Stimulated activated naive B cell treated with anti-CD40 and anti-IgM and Interleukin-4, amounts not matched to agents 10 μg/mL and 1 μg/mL and 100 μg/mL, for 72 hours (primary cell): ENCODE measurements around the gene GNA12.

ENCODE experiments used
- ATAC-seq, 2 donors: fragments of 150-1000 bp; cut with Tn5 transposase; replicated peaks; 2 replicates each; pipeline ENCODE4 v1.10.0; 2021; ENCODE audit warnings: moderate library complexity in 1 of 2
- DNase-seq: peaks from one replicate; pipeline ENCODE4 v3.0.0; 2021
- H3K27ac Mint-ChIP-seq: one replicate; pipeline ENCODE4 v1.8.0; 2022; ENCODE audit warnings: mild to moderate bottlenecking, mixed read lengths
- H3K27me3 Mint-ChIP-seq, 2 donors: one replicate each; pipeline ENCODE4 v1.8.0; 2022; ENCODE audit warnings: mixed read lengths in 2 of 2
- H3K36me3 Mint-ChIP-seq, 2 donors: one replicate each; pipeline ENCODE4 v1.8.0; 2022; ENCODE audit warnings: mixed read lengths in 2 of 2, mild to moderate bottlenecking in 1 of 2
- H3K4me1 Mint-ChIP-seq, 2 donors: one replicate each; pipeline ENCODE4 v1.8.0; 2022; ENCODE audit warnings: mixed read lengths in 2 of 2, mild to moderate bottlenecking in 1 of 2
- H3K4me3 Mint-ChIP-seq, 2 donors: one replicate each; pipeline ENCODE4 v1.8.0; 2022; ENCODE audit warnings: mild to moderate bottlenecking in 2 of 2, mixed read lengths in 2 of 2, moderate library complexity in 1 of 2
- H3K9me3 Mint-ChIP-seq, 2 donors: one replicate each; pipeline ENCODE4 v1.8.0; 2022; ENCODE audit warnings: mixed read lengths in 2 of 2, mild to moderate bottlenecking in 1 of 2

GNA12 gene

GRCh38 chr7:2813350-2814185 lies 30.5 kb downstream of the GNA12 start:
- ATAC-seq, result no peak

GRCh38 chr7:2812831-2813230 lies 31.3 kb downstream of the GNA12 start:
- DNase-seq (no peak), ATAC-seq (no peak)
- peaks cover 30 to 35% of the 10 kb centered on the region in 2 donors for H3K36me3 Mint-ChIP-seq
- H3K9me3 Mint-ChIP-seq, result no peaks in the 10 kb centered on the region
- no peak overlapping the region for H3K27ac Mint-ChIP-seq
- no peak overlapping the region for H3K4me3 Mint-ChIP-seq
- no peaks in the 10 kb centered on the region for H3K27me3 Mint-ChIP-seq
- H3K4me1 Mint-ChIP-seq, result peaks cover 57 to 88% of the 10 kb centered on the region in 2 donors

More at GRCh38 chr7:2813350-2814185, 30.5 kb downstream of the GNA12 start:
- H3K4me3 Mint-ChIP-seq, result no peak overlapping the region
- H3K9me3 Mint-ChIP-seq, result no peaks in the 10 kb centered on the region
- peaks cover 28 to 33% of the 10 kb centered on the region in 2 donors for H3K36me3 Mint-ChIP-seq
- H3K27ac Mint-ChIP-seq, result no peak overlapping the region
- H3K4me1 Mint-ChIP-seq, result peaks cover 52 to 88% of the 10 kb centered on the region in 2 donors
- no peak for DNase-seq
- no peaks in the 10 kb centered on the region for H3K27me3 Mint-ChIP-seq

DNA sequence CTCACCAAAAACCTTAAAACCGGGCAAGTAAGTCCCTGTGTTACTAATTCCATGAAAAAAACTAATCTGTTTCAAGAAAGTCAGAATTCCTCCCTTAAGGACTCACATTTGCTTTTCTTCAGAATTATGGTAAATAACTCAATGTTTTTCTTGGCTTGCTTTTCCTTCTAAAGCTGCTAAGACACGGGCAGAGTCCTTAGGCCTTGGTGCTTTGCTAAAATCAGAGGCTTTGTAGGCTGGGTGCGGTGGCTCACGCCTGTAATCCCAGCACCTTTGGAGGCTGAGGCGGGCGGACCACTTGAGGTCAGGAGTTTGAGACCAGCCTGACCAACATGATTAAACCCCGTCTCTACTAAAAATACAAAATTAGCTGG lies 32.0 kb downstream of the GNA12 start:
- Mint-ChIP-seq H3K27ac (peak overlapping the region; percentile 14), H3K4me1 (peaks cover 53 to 86% of the 10 kb centered on the region in 2 donors), H3K36me3 (peaks cover 30 to 35% of the 10 kb centered on the region in 2 donors), H3K9me3 (no peaks in the 10 kb centered on the region), H3K27me3 (no peaks in the 10 kb centered on the region), H3K4me3 (no peak overlapping the region)
- no peak for DNase-seq
- ATAC-seq, result no peak

- ATAC-seq, result no peak
- H3K27ac Mint-ChIP-seq, result peak overlapping the region; percentile 81
- H3K27me3 Mint-ChIP-seq, result no peaks in the 10 kb centered on the region
- peaks cover 30 to 35% of the 10 kb centered on the region in 2 donors for H3K36me3 Mint-ChIP-seq
- peak overlapping the region in 1 of 2 donors; percentile 51 for H3K4me3 Mint-ChIP-seq
- no peak for DNase-seq
- H3K4me1 Mint-ChIP-seq, result peaks cover 51 to 81% of the 10 kb centered on the region in 2 donors
- no peaks in the 10 kb centered on the region for H3K9me3 Mint-ChIP-seq
Observed at GRCh38 chr7:2811476-2812113, 32.5 kb downstream of the GNA12 start.

DNA sequence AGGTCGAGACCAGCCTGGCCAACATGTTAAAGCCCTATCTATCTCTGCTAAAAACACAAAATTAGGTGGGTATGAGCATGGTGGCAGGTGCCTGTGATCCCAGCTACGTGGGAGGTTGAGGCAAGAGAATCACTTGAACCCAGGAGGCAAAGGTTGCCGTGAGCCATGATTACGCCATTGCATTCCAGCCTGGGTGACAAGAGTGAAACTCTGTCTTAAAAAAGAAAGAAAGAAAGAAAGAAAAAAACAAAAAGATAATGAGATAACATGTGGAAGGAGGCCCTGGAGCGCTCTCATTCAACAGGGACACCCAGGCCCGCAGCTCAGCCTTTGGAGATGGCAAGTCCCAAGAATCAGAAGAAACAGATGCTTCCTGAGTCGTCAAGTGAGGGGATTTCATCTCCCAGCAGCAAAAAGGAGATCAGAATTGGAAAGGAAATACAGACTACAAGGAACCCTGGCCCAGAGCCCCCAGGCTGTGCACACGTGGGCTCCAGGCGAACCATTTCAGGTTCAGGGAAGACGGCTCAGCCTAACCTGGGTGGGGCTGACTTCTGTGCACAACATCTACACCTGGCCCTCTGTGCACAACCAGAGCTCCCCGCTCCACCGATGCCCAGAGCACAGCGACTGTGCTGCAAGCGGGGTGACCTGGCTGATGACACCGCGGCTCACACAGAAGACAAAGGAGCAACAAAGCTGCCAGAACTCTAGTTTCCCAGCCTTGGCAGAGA lies 33.3 kb downstream of the GNA12 start:
- Mint-ChIP-seq H3K4me3 (no peak overlapping the region), H3K4me1 (peaks cover 50 to 77% of the 10 kb centered on the region in 2 donors)

GRCh38 chr7:2809903-2810625 lies 34.0 kb downstream of the GNA12 start:
- Mint-ChIP-seq H3K9me3 (no peaks in the 10 kb centered on the region), H3K36me3 (peaks cover 27 to 29% of the 10 kb centered on the region in 2 donors), H3K4me1 (peaks cover 48 to 69% of the 10 kb centered on the region in 2 donors), H3K4me3 (no peak overlapping the region), H3K27me3 (no peaks in the 10 kb centered on the region), H3K27ac (peak overlapping the region; percentile 51)
- DNase-seq, result no peak
- ATAC-seq, result no peak

More for the DNA sequence above, 33.3 kb downstream of the GNA12 start:
- Mint-ChIP-seq H3K9me3 (no peaks in the 10 kb centered on the region), H3K27ac (peak overlapping the region; percentile 81), H3K27me3 (no peaks in the 10 kb centered on the region), H3K36me3 (peaks cover 30 to 34% of the 10 kb centered on the region in 2 donors)
- peak in 1 of 2 donors; percentile 10 for ATAC-seq
- DNase-seq, result no peak

- Mint-ChIP-seq H3K27me3 (no peaks in the 10 kb centered on the region), H3K4me3 (peak overlapping the region; percentile 39 to 45), H3K9me3 (no peaks in the 10 kb centered on the region), H3K27ac (peak overlapping the region; percentile 87), H3K36me3 (peaks cover 19 to 29% of the 10 kb centered on the region in 2 donors), H3K4me1 (peaks cover 45 to 65% of the 10 kb centered on the region in 2 donors)
- peak; percentile 54 for DNase-seq
- ATAC-seq, result peak; percentile 92 to 96
Observed at GRCh38 chr7:2808891-2809665, 35.0 kb downstream of the GNA12 start.

- ATAC-seq (peak; percentile 66 to 69), DNase-seq (no peak)
- peak overlapping the region; percentile 87 for H3K27ac Mint-ChIP-seq
- H3K9me3 Mint-ChIP-seq, result peaks cover 0 to under 1% of the 10 kb centered on the region in 2 donors
- H3K4me3 Mint-ChIP-seq, result peak overlapping the region; percentile 39 to 59
- peaks cover 17 to 28% of the 10 kb centered on the region in 2 donors for H3K36me3 Mint-ChIP-seq
- peaks cover 47 to 65% of the 10 kb centered on the region in 2 donors for H3K4me1 Mint-ChIP-seq
- H3K27me3 Mint-ChIP-seq, result no peaks in the 10 kb centered on the region
Observed at GRCh38 chr7:2807845-2808772, 36.0 kb downstream of the GNA12 start.

GRCh38 chr7:2807460-2807844 lies 36.7 kb downstream of the GNA12 start:
- H3K4me3 Mint-ChIP-seq, result peak overlapping the region; percentile 39 to 59
- H3K4me1 Mint-ChIP-seq, result peaks cover 46 to 65% of the 10 kb centered on the region in 2 donors

GRCh38 chr7:2806571-2806970 lies 37.5 kb downstream of the GNA12 start:
- H3K27me3 Mint-ChIP-seq, result no peaks in the 10 kb centered on the region
- H3K4me3 Mint-ChIP-seq, result no peak overlapping the region
- peaks cover 21 to 32% of the 10 kb centered on the region in 2 donors for H3K36me3 Mint-ChIP-seq
- ATAC-seq (no peak), DNase-seq (no peak)
- H3K27ac Mint-ChIP-seq, result no peak overlapping the region
- H3K9me3 Mint-ChIP-seq, result peaks cover 0 to 2% of the 10 kb centered on the region in 2 donors
- peaks cover 43 to 64% of the 10 kb centered on the region in 2 donors for H3K4me1 Mint-ChIP-seq

More at GRCh38 chr7:2807460-2807844, 36.7 kb downstream of the GNA12 start:
- peak overlapping the region; percentile 75 for H3K27ac Mint-ChIP-seq
- DNase-seq (no peak), ATAC-seq (no peak)
- H3K9me3 Mint-ChIP-seq, result peaks cover 0 to 2% of the 10 kb centered on the region in 2 donors
- no peaks in the 10 kb centered on the region for H3K27me3 Mint-ChIP-seq
- H3K36me3 Mint-ChIP-seq, result peaks cover 23 to 32% of the 10 kb centered on the region in 2 donors

GRCh38 chr7:2805213-2805944 lies 38.7 kb downstream of the GNA12 start:
- no peak for ATAC-seq
- H3K27ac Mint-ChIP-seq, result peak overlapping the region; percentile 25

More at GRCh38 chr7:2805213-2805944, 38.7 kb downstream of the GNA12 start:
- peaks cover 0 to 2% of the 10 kb centered on the region in 2 donors for H3K9me3 Mint-ChIP-seq
- peaks cover 21 to 30% of the 10 kb centered on the region in 2 donors for H3K36me3 Mint-ChIP-seq
- DNase-seq, result no peak
- H3K27me3 Mint-ChIP-seq, result no peaks in the 10 kb centered on the region
- H3K4me3 Mint-ChIP-seq, result no peak overlapping the region
- peaks cover 46 to 64% of the 10 kb centered on the region in 2 donors for H3K4me1 Mint-ChIP-seq
